Ectodermal cell (in vitro differentiated cells): Measurements from ENCODE around the gene ZCCHC14.
"Not testable (repeated sequence)": the region's sequence is repeated elsewhere in the genome, so short reads cannot be mapped to it uniquely, and the experiment has no call there.

Experiments
- H3K27ac ChIP-seq: 2 replicates; pipeline ENCODE4 v1.7.0; 2013; ENCODE audit warnings: mild to moderate bottlenecking, low read depth, low read length; ENCODE audit not compliant: insufficient read depth, poor library complexity, severe bottlenecking
- H3K27me3 ChIP-seq: 2 replicates; pipeline ENCODE4 v1.7.0; 2013; ENCODE audit warnings: mild to moderate bottlenecking, low read length; ENCODE audit not compliant: insufficient read depth, control insufficient read depth, poor library complexity, severe bottlenecking
- H3K36me3 ChIP-seq: one replicate; pipeline ENCODE4 v1.7.0; 2013; ENCODE audit warnings: low read length; ENCODE audit not compliant: control insufficient read depth, insufficient read depth
- H3K4me1 ChIP-seq: one replicate; pipeline ENCODE4 v1.7.0; 2013; ENCODE audit warnings: low read length; ENCODE audit not compliant: control insufficient read depth, insufficient read depth
- H3K4me3 ChIP-seq: 2 replicates; pipeline ENCODE4 v1.7.0; 2013; ENCODE audit warnings: low read depth, low read length, control low read depth; ENCODE audit not compliant: insufficient read depth
- H3K9me3 ChIP-seq: 2 replicates; pipeline ENCODE4 v1.7.0; 2013; ENCODE audit warnings: mild to moderate bottlenecking, low read length, moderate library complexity; ENCODE audit not compliant: control insufficient read depth
- WGBS, 2 experiments: methylation state at CpG; one replicate each; pipeline ENCODE4 v1.1.7; 2013; ENCODE audit warnings: missing lambda C conversion rate in 2 of 2; 5-methylcytosine and 5-hydroxymethylcytosine counted together

Gene ZCCHC14

GRCh38 chr16:87363771-87364455 is 128.9 kb downstream of the ZCCHC14 start:
- H3K27ac ChIP-seq: no peak overlapping the region
- 90% methylated on average over 17 of the region's 17 CpGs for WGBS, 2 experiments
- no peaks in the 10 kb centered on the region for H3K27me3 ChIP-seq
- H3K9me3 ChIP-seq: no peaks in the 10 kb centered on the region
- H3K4me3 ChIP-seq: no peak overlapping the region
- peaks cover under 1% of the 10 kb centered on the region for H3K36me3 ChIP-seq
- H3K4me1 ChIP-seq: no peaks in the 10 kb centered on the region

- not testable (repeated sequence) for H3K9me3 ChIP-seq, H3K27ac ChIP-seq, H3K27me3 ChIP-seq, H3K36me3 ChIP-seq, H3K4me3 ChIP-seq, H3K4me1 ChIP-seq
- 92 to 94% methylated on average over 13 of the region's 13 CpGs for WGBS, 2 experiments
Observed at GRCh38 chr16:87362828-87363559, 129.8 kb downstream of the ZCCHC14 start.

GRCh38 chr16:87361916-87362619 is 130.8 kb downstream of the ZCCHC14 start:
- Histone ChIP-seq H3K36me3 (peaks cover 6% of the 10 kb centered on the region), H3K4me1 (no peaks in the 10 kb centered on the region), H3K9me3 (no peaks in the 10 kb centered on the region), H3K27ac (no peak overlapping the region), H3K27me3 (no peaks in the 10 kb centered on the region), H3K4me3 (no peak overlapping the region)
- 94 to 96% methylated on average over 7 of the region's 8 CpGs for WGBS, 2 experiments

GRCh38 chr16:87360862-87361610 is 131.8 kb downstream of the ZCCHC14 start:
- Histone ChIP-seq H3K4me3 (no peak overlapping the region), H3K9me3 (no peaks in the 10 kb centered on the region), H3K27ac (no peak overlapping the region), H3K36me3 (peaks cover 6% of the 10 kb centered on the region), H3K4me1 (peaks cover 7% of the 10 kb centered on the region), H3K27me3 (no peaks in the 10 kb centered on the region)
- WGBS, 2 experiments: 95% methylated on average over 16 of the region's 16 CpGs

- WGBS, 2 experiments: 93 to 95% methylated on average over 7 of the region's 7 CpGs
- Histone ChIP-seq H3K4me3 (no peak overlapping the region), H3K36me3 (peaks cover 6% of the 10 kb centered on the region), H3K9me3 (no peaks in the 10 kb centered on the region), H3K27ac (no peak overlapping the region), H3K27me3 (no peaks in the 10 kb centered on the region), H3K4me1 (peaks cover 12% of the 10 kb centered on the region)
Observed at GRCh38 chr16:87359121-87359520, 133.7 kb downstream of the ZCCHC14 start.

- H3K9me3 ChIP-seq: no peaks in the 10 kb centered on the region
- no peaks in the 10 kb centered on the region for H3K27me3 ChIP-seq
- H3K36me3 ChIP-seq: peaks cover 6% of the 10 kb centered on the region
- H3K27ac ChIP-seq: no peak overlapping the region
- peaks cover 12% of the 10 kb centered on the region for H3K4me1 ChIP-seq
- 93 to 94% methylated on average over 9 of the region's 9 CpGs for WGBS, 2 experiments
- H3K4me3 ChIP-seq: no peak overlapping the region
Observed at GRCh38 chr16:87358696-87359095, 134.1 kb downstream of the ZCCHC14 start.

- 97% methylated on average over 17 of the region's 17 CpGs for WGBS, 2 experiments
- Histone ChIP-seq H3K36me3 (peaks cover 6% of the 10 kb centered on the region), H3K27me3 (no peaks in the 10 kb centered on the region), H3K27ac (no peak overlapping the region), H3K4me3 (no peak overlapping the region), H3K4me1 (peaks cover 12% of the 10 kb centered on the region), H3K9me3 (no peaks in the 10 kb centered on the region)
Observed at GRCh38 chr16:87358250-87358649, 134.6 kb downstream of the ZCCHC14 start.

- Histone ChIP-seq H3K9me3 (no peaks in the 10 kb centered on the region), H3K27ac (no peak overlapping the region), H3K4me3 (no peak overlapping the region), H3K36me3 (peaks cover 6% of the 10 kb centered on the region), H3K27me3 (no peaks in the 10 kb centered on the region), H3K4me1 (peaks cover 12% of the 10 kb centered on the region)
- 95 to 97% methylated on average over 8 of the region's 8 CpGs for WGBS, 2 experiments
Observed at GRCh38 chr16:87356491-87356853, 136.4 kb downstream of the ZCCHC14 start.
